ENCODE measurements around the gene ZBTB9.

The ZBTB9 gene

DNA sequence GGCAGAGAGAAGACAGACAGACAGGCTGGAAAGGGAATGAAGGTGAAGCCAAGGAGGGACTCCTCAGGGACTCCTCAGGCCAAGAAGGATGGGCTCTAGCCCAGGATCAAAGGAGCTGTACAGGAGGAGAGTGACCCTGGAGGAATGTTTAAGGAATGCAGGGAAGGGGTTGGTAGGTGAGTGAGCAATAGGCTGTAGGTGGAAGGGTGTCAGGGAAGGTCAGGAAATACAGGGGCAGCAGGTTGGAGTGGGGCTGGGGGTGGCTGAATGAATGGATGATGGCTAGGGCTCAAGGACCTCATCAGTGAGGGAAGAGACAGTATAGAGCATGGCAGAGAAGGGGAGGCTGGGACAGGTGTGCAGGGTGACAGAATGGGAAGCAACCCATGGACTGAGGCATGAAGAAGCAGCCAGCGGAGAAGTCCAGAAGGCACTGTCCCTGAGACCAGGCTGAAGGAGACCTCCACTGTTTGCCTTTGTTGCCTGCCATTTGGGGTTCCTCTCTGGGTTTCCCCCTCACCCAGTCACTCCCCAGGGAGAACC, 21.3 kb upstream of the ZBTB9 start:
- no peak for DNase-seq

DNA sequence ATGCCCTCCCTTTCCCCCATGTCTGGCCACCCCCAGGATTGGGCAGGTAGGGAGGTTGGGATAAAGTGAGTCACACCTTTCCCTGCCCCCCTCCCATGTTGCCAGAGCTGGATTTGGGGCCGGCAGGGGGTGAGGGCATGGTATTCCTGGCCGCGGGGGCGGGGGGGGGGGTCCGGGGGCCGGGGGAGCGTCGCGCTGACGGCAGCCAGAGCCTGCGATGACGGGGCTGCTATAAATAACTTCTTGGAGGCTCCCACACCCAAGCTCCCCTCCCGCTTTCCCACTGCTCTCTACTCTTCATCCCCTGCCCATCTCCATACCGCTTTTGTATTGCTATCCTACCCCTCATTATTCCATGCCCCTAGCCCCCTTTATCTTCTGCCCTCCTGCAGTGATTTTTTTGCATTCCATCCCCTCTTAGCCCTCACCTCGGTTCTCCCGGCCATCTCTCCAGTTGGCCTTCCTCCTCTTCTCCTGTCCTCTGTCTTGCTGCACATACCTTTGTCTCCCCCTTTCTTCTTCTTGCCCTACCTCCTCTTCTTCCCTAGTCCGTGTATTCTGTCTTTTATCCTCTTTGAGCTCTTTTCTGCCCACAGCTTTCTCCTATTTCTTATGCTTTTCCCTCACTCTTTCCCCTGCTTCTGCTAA, 20.7 kb upstream of the ZBTB9 start:
- no peak for DNase-seq

DNA sequence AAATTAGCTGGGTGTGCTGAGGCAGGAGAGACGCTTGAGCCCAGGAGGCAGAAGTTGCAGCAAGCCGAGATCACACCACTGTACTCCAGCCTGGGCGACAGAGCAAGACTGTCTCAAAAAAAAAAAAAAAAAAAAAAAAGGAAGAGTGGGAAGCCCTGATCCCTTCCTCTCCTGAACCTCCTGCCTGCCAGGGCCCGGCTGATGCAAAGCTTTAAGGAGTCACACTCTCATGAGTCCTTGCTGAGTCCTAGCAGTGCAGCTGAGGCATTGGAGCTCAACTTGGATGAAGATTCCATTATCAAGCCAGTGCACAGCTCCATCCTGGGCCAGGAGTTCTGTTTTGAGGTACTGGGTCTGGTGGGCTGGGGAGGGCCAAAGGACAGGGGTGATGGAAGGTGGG, 19.4 kb upstream of the ZBTB9 start:
- DNase-seq = no peak

DNA sequence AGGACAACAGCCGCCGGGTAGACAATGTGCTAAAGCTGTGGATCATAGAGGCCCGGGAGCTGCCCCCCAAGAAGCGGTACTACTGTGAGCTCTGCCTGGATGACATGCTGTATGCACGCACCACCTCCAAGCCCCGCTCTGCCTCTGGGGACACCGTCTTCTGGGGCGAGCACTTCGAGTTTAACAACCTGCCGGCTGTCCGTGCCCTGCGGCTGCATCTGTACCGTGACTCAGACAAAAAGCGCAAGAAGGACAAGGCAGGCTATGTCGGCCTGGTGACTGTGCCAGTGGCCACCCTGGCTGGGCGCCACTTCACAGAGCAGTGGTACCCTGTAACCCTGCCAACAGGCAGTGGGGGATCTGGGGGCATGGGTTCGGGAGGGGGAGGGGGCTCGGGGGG, 16.7 kb upstream of the ZBTB9 start:
- DNase-seq = no peak

- DNase-seq = no peak
Observed at GRCh38 chr6:33438978-33439594, 15.3 kb upstream of the ZBTB9 start.

- no peak for DNase-seq
Observed at GRCh38 chr6:33439956-33440648, 14.3 kb upstream of the ZBTB9 start.

GRCh38 chr6:33440649-33441309, 13.6 kb upstream of the ZBTB9 start:
- no peak for DNase-seq

DNA sequence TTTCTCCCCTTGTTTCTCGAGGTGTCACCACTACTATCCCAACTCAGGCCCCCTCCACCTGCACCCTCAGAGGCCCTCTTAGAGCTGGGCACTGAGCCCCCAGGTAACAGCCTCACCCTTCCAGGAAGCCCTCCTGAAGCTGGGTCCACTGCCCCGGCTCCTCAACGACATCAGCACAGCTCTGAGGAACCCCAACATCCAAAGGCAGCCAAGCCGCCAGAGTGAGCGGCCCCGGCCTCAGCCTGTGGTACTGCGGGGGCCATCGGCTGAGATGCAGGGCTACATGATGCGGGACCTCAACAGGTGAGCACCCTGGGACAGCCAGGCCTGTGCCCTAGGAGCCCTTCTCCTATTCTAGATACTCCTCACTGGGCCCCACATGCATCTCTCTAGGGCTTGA, 12.9 kb upstream of the ZBTB9 start:
- no peak for DNase-seq

- DNase-seq = no peak
Observed at GRCh38 chr6:33442283-33442682, 12.1 kb upstream of the ZBTB9 start.

- DNase-seq = no peak
Observed at GRCh38 chr6:33443025-33443424, 11.4 kb upstream of the ZBTB9 start.

GRCh38 chr6:33443619-33444504, 10.5 kb upstream of the ZBTB9 start:
- DNase-seq = no peak

DNA sequence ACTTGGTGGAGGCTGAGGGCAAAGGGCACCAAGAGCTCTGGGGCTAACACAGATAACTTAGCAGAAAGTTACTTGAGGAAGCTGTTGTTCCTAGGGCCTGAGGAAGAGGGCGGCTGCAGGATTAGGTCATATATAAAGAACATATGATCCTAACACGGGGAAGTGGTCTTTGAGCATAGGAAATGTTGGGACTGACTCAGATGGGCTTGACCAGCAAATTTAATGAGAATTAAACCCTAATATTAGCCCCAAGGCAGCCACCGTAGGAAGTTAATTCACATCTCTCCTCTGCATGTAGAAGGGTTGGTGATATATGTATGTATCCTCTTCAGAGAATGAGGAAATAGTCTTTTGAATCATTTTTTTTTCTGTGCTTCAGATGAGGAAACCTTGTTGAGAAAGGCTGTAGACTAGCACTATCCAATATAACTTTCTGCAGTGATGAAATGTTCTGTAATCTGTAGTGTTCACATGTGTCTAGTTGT, 9.2 kb upstream of the ZBTB9 start:
- no peak for DNase-seq

GRCh38 chr6:33446356-33446755, 8.0 kb upstream of the ZBTB9 start:
- DNase-seq = no peak

DNA sequence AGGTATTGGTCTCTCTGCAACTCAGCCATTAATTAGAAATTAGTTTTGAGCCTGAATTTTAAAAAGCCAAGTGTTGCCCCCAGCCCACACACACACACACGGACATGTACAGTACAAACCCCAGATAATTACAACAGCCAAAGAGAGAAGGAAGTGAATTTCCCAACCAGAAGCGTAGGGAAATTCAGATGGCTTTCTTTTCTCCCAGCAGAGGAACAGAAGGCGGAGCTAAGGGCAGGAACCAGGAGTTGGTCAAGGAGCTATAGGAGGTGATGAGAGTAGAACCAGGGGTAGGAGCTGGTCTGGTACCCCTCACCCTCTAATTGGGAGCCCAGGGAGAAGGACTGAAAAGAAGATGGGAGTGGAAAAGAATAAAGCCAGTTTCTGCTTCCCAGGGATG, 3.9 kb upstream of the ZBTB9 start:
- no peak for DNase-seq

- no peak for DNase-seq
Observed at GRCh38 chr6:33451606-33452005, 2.8 kb upstream of the ZBTB9 start.

GRCh38 chr6:33452496-33452895, 1.9 kb upstream of the ZBTB9 start:
- no peak for DNase-seq

GRCh38 chr6:33453393-33454008, 875 bp upstream of the ZBTB9 start:
- DNase-seq = no peak

DNA sequence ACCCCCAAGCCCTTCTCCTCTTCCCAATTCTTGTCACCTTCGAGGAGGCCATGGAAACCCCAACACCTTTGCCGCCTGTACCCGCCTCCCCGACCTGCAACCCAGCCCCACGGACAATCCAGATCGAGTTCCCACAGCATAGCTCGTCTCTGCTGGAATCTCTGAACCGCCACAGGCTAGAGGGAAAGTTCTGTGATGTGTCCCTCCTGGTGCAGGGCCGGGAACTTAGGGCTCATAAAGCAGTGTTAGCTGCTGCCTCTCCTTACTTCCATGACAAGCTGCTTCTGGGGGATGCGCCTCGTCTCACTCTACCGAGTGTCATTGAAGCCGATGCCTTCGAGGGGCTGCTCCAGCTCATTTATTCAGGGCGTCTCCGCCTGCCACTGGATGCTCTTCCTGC, 675 bp downstream of the ZBTB9 start:
- DNase-seq = no peak

- no peak for DNase-seq
Observed at GRCh38 chr6:33456156-33456555, 1.8 kb downstream of the ZBTB9 start.

- DNase-seq = no peak
Observed at GRCh38 chr6:33458676-33459075, 4.3 kb downstream of the ZBTB9 start.

GRCh38 chr6:33459226-33459625, 4.8 kb downstream of the ZBTB9 start:
- no peak for DNase-seq
